Loucy (cell line): ENCODE results near the gene EREG.
A peak's percentile ranks its signal among the peaks of the same experiment; 100 is the strongest.

Experiments used
- H2AFZ ChIP-seq: fragments of 200-600 bp; sonication (generic); 2 replicates; pipeline ENCODE4 v1.6.0; 2016; ENCODE audit warnings: antibody characterized with exemption, mild to moderate bottlenecking, low read length, moderate library complexity
- H3F3A ChIP-seq: fragments of 200-600 bp; 2 replicates; pipeline ENCODE4 v1.6.0; 2016; ENCODE audit warnings: antibody characterized with exemption, low read depth, mild to moderate bottlenecking
- H3K27me3 ChIP-seq: fragments of 200-600 bp; sonication (generic); 2 replicates; pipeline ENCODE4 v1.6.1; 2014; ENCODE audit warnings: low read length, mild to moderate bottlenecking; ENCODE audit not compliant: insufficient read depth, poor library complexity, severe bottlenecking
- H3K36me3 ChIP-seq: fragments of 200-600 bp; sonication (generic); 2 replicates; pipeline ENCODE4 v1.6.1; 2016; ENCODE audit warnings: low read length; ENCODE audit not compliant: insufficient read depth
- H3K4me1 ChIP-seq: fragments of 200-600 bp; sonication (generic); 2 replicates; pipeline ENCODE4 v1.5.1; 2014; ENCODE audit warnings: low read length, mild to moderate bottlenecking; ENCODE audit not compliant: insufficient read depth, poor library complexity, severe bottlenecking
- H3K4me2 ChIP-seq: fragments of 200-600 bp; sonication (generic); 2 replicates; pipeline ENCODE4 v1.6.0; 2014; ENCODE audit warnings: antibody characterized with exemption, low read length, low read depth, mild to moderate bottlenecking; ENCODE audit not compliant: poor library complexity, severe bottlenecking
- H3K4me3 ChIP-seq: fragments of 200-600 bp; sonication (generic); 2 replicates; pipeline ENCODE4 v1.5.1; 2014; ENCODE audit warnings: low read length, mild to moderate bottlenecking, mixed read lengths; ENCODE audit not compliant: poor library complexity, severe bottlenecking
- H3K79me2 ChIP-seq: fragments of 200-600 bp; sonication (generic); 2 replicates; pipeline ENCODE4 v1.6.1; 2014; ENCODE audit warnings: low read length; ENCODE audit not compliant: insufficient read depth
- H3K9ac ChIP-seq: fragments of 200-600 bp; sonication (generic); 2 replicates; pipeline ENCODE4 v1.6.0; 2014; ENCODE audit warnings: mild to moderate bottlenecking, low read depth, low read length, moderate library complexity; ENCODE audit not compliant: poor library complexity, severe bottlenecking
- H3K9me2 ChIP-seq: fragments of 200-600 bp; sonication (generic); replicated peaks from 2 replicates; pipeline ENCODE4 v1.6.1; 2016; ENCODE audit warnings: low read depth, low read length, mixed read lengths
- H3K9me3 ChIP-seq: fragments of 200-600 bp; sonication (generic); 2 replicates; pipeline ENCODE4 v1.6.1; 2014; ENCODE audit warnings: mild to moderate bottlenecking, antibody characterized with exemption, low read length, low read depth; ENCODE audit not compliant: insufficient read depth
- H4K20me1 ChIP-seq: fragments of 200-600 bp; sonication (generic); 2 replicates; pipeline ENCODE4 v1.6.0; 2014; ENCODE audit warnings: antibody characterized with exemption, low read length, mild to moderate bottlenecking; ENCODE audit not compliant: insufficient read depth, poor library complexity, severe bottlenecking
- EZH2phosphoT487 ChIP-seq: fragments of 200-600 bp; IDR thresholded peaks from 2 replicates; pipeline ENCODE4 v1.6.1; 2018; ENCODE audit warnings: antibody characterized with exemption, mild to moderate bottlenecking, moderate library complexity, borderline replicate concordance
- TF ChIP-seq, protein P1 (sequence below): fragments of 200-600 bp; sonication (generic); conservative IDR thresholded peaks from 2 replicates; pipeline ENCODE4 v1.5.1; 2014; ENCODE audit warnings: mild to moderate bottlenecking, antibody characterized with exemption, low read length

The EREG gene

DNA sequence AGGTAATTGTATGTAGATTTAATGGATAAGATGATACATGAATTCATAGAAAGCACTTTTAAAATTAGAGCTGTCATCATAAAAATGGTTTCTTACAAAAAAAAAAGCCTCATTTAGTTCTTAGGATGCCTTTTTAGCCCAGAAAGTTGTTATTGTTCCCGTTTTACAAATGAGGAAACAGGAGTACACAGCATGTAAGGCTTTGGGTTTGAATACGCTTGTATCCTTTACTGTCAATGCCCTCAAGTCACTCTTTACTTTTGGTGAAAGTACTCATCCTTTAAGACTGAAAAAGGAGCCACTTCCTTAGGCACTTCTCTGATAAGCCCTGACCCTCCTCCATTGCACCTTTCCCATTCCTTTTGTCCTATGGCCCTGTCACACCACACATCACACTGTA lies 4.9 kb downstream of the EREG start:
- Histone ChIP-seq H3K36me3 (no peaks in the 10 kb centered on the region), H4K20me1 (no peaks in the 10 kb centered on the region), H3K9ac (no peak overlapping the region), H3K27me3 (no peaks in the 10 kb centered on the region), H3F3A (no peaks in the 10 kb centered on the region), H3K4me1 (no peaks in the 10 kb centered on the region), H3K79me2 (no peaks in the 10 kb centered on the region), H3K4me2 (no peak overlapping the region), H3K9me2 (no peaks in the 10 kb centered on the region), H2AFZ (no peak overlapping the region), H3K9me3 (no peaks in the 10 kb centered on the region), H3K4me3 (no peak overlapping the region)
- TF ChIP-seq, protein P1, sequence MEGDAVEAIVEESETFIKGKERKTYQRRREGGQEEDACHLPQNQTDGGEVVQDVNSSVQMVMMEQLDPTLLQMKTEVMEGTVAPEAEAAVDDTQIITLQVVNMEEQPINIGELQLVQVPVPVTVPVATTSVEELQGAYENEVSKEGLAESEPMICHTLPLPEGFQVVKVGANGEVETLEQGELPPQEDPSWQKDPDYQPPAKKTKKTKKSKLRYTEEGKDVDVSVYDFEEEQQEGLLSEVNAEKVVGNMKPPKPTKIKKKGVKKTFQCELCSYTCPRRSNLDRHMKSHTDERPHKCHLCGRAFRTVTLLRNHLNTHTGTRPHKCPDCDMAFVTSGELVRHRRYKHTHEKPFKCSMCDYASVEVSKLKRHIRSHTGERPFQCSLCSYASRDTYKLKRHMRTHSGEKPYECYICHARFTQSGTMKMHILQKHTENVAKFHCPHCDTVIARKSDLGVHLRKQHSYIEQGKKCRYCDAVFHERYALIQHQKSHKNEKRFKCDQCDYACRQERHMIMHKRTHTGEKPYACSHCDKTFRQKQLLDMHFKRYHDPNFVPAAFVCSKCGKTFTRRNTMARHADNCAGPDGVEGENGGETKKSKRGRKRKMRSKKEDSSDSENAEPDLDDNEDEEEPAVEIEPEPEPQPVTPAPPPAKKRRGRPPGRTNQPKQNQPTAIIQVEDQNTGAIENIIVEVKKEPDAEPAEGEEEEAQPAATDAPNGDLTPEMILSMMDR, result no peak
- TF ChIP-seq EZH2phosphoT487, result no peak

DNA sequence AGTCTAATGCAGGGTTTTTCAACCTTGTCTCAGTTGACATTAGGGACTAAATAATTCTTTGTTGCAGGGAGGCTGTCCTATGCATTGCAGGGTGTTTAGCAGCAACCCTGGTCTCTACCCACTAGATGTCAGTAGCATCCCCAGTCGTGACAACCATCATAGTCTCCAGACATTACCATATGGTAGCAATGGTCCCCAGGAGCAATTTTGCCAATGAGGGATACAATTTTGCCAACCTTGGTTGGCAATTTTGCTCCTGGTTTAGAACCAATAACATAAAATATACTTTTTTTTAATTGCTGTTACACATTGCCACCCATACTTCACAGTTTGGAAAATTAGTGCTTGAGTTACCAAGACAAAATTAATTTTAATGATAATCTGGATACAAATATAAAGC lies 6.0 kb downstream of the EREG start:
- H3K79me2 ChIP-seq, result no peaks in the 10 kb centered on the region
- TF ChIP-seq, protein P1, result peak; percentile 92
- no peak for TF ChIP-seq EZH2phosphoT487
- no peaks in the 10 kb centered on the region for H3K4me1 ChIP-seq
- H3K9me2 ChIP-seq, result no peaks in the 10 kb centered on the region
- H4K20me1 ChIP-seq, result no peaks in the 10 kb centered on the region
- no peaks in the 10 kb centered on the region for H3K9me3 ChIP-seq
- no peak overlapping the region for H3K4me3 ChIP-seq
- no peak overlapping the region for H3K4me2 ChIP-seq
- H3K27me3 ChIP-seq, result no peaks in the 10 kb centered on the region
- no peaks in the 10 kb centered on the region for H3K36me3 ChIP-seq
- H3F3A ChIP-seq, result no peaks in the 10 kb centered on the region
- peak overlapping the region; percentile 65; the same call in 1 of the 2 replicates for H2AFZ ChIP-seq
- H3K9ac ChIP-seq, result no peak overlapping the region

- Histone ChIP-seq H3K4me1 (no peaks in the 10 kb centered on the region), H3K9me2 (no peaks in the 10 kb centered on the region), H3K4me2 (no peak overlapping the region), H3K27me3 (no peaks in the 10 kb centered on the region), H3K4me3 (no peak overlapping the region), H2AFZ (no peak overlapping the region), H4K20me1 (no peaks in the 10 kb centered on the region), H3K79me2 (no peaks in the 10 kb centered on the region), H3K9me3 (no peaks in the 10 kb centered on the region), H3F3A (no peaks in the 10 kb centered on the region), H3K9ac (no peak overlapping the region), H3K36me3 (no peaks in the 10 kb centered on the region)
- TF ChIP-seq, protein P1, result no peak
- TF ChIP-seq EZH2phosphoT487, result no peak
These were observed 9.2 kb downstream of the EREG start for GRCh38 chr4:74374128-74374527.
